ENCODE data around the gene TCF4. TPM values are rescaled to one million over a fixed set of nuclear protein-coding genes. Genes with fewer than 3 reads are reported as not detected.

Gene TCF4
- total RNA-seq, 1 donor from 2014 or later = 115 TPM

- peaks cover 3% of the 10 kb centered on the region for H3K36me3 Mint-ChIP-seq (ENCODE audit: low read depth, unreplicated experiment)
- DNase-seq (ENCODE audit: low read depth) (no peak), FAIRE-seq (no peak)
- no peaks in the 10 kb centered on the region for H3K9me3 Mint-ChIP-seq (ENCODE audit: unreplicated experiment)
- Histone ChIP-seq H3K27ac (ENCODE audit: low read depth, low read length) (no peak overlapping the region), H3K36me3 (ENCODE audit: insufficient read depth, low read length) (no peaks in the 10 kb centered on the region), H4K20me1 (ENCODE audit: insufficient read depth, low read length) (no peaks in the 10 kb centered on the region), H3K79me2 (ENCODE audit: insufficient read depth, low read length) (peaks cover 13% of the 10 kb centered on the region), H3K9me3 (ENCODE audit: insufficient read depth, low read depth, low read length) (no peaks in the 10 kb centered on the region), H3K4me1 (ENCODE audit: insufficient read depth, low read length) (peaks cover 15% of the 10 kb centered on the region), H2AFZ (ENCODE audit: low read depth, low read length) (no peak overlapping the region), H3K4me3 (ENCODE audit: insufficient read depth, low read depth, low read length) (no peak overlapping the region), H3K9ac (ENCODE audit: low read length) (no peak overlapping the region), H3K4me2 (ENCODE audit: low read length) (no peak overlapping the region), H3K27me3 (ENCODE audit: insufficient read depth, low read length) (no peaks in the 10 kb centered on the region)
- peaks cover 11% of the 10 kb centered on the region for H3K4me1 Mint-ChIP-seq (ENCODE audit: low read depth, unreplicated experiment)
- H3K27ac Mint-ChIP-seq (ENCODE audit: unreplicated experiment) = no peak overlapping the region
- TF ChIP-seq CTCF (IDR thresholded peaks at IDR 0.05; ENCODE audit: insufficient read depth, low read depth, low read length) (no peak), EZH2 (IDR thresholded peaks at IDR 0.05; ENCODE audit: insufficient read depth, low read length) (no peak)
- no peaks in the 10 kb centered on the region for H3K27me3 Mint-ChIP-seq (ENCODE audit: low read depth, unreplicated experiment)
- H3K4me3 Mint-ChIP-seq (ENCODE audit: unreplicated experiment) = no peak overlapping the region
Observed at GRCh38 chr18:55340998-55341397, 247.0 kb downstream of the TCF4 start.

GRCh38 chr18:55339990-55340389 lies 248.0 kb downstream of the TCF4 start:
- FAIRE-seq (no peak), DNase-seq (ENCODE audit: low read depth) (no peak)
- no peaks in the 10 kb centered on the region for H3K9me3 Mint-ChIP-seq (ENCODE audit: unreplicated experiment)
- no peak for TF ChIP-seq EZH2 (IDR thresholded peaks at IDR 0.05; ENCODE audit: insufficient read depth, low read length)
- TF ChIP-seq CTCF (IDR thresholded peaks at IDR 0.05; ENCODE audit: insufficient read depth, low read depth, low read length) = no peak
- H3K27me3 Mint-ChIP-seq (ENCODE audit: low read depth, unreplicated experiment) = no peaks in the 10 kb centered on the region
- Histone ChIP-seq H3K9ac (ENCODE audit: low read length) (no peak overlapping the region), H3K27ac (ENCODE audit: low read depth, low read length) (no peak overlapping the region), H3K4me3 (ENCODE audit: insufficient read depth, low read depth, low read length) (no peak overlapping the region), H3K36me3 (ENCODE audit: insufficient read depth, low read length) (no peaks in the 10 kb centered on the region), H2AFZ (ENCODE audit: low read depth, low read length) (no peak overlapping the region), H3K9me3 (ENCODE audit: insufficient read depth, low read depth, low read length) (no peaks in the 10 kb centered on the region), H4K20me1 (ENCODE audit: insufficient read depth, low read length) (no peaks in the 10 kb centered on the region), H3K4me1 (ENCODE audit: insufficient read depth, low read length) (peaks cover 15% of the 10 kb centered on the region), H3K27me3 (ENCODE audit: insufficient read depth, low read length) (no peaks in the 10 kb centered on the region), H3K4me2 (ENCODE audit: low read length) (no peak overlapping the region), H3K79me2 (ENCODE audit: insufficient read depth, low read length) (peaks cover 13% of the 10 kb centered on the region)
- H3K4me3 Mint-ChIP-seq (ENCODE audit: unreplicated experiment) = no peak overlapping the region
- peaks cover 11% of the 10 kb centered on the region for H3K4me1 Mint-ChIP-seq (ENCODE audit: low read depth, unreplicated experiment)
- H3K36me3 Mint-ChIP-seq (ENCODE audit: low read depth, unreplicated experiment) = peaks cover 3% of the 10 kb centered on the region
- H3K27ac Mint-ChIP-seq (ENCODE audit: unreplicated experiment) = no peak overlapping the region

- no peak overlapping the region for H3K4me3 Mint-ChIP-seq (ENCODE audit: unreplicated experiment)
- Histone ChIP-seq H3K79me2 (ENCODE audit: insufficient read depth, low read length) (peaks cover 13% of the 10 kb centered on the region), H2AFZ (ENCODE audit: low read depth, low read length) (no peak overlapping the region), H3K9ac (ENCODE audit: low read length) (peak overlapping the region; percentile 22), H3K36me3 (ENCODE audit: insufficient read depth, low read length) (no peaks in the 10 kb centered on the region), H3K4me1 (ENCODE audit: insufficient read depth, low read length) (peaks cover 15% of the 10 kb centered on the region), H3K9me3 (ENCODE audit: insufficient read depth, low read depth, low read length) (no peaks in the 10 kb centered on the region), H4K20me1 (ENCODE audit: insufficient read depth, low read length) (no peaks in the 10 kb centered on the region), H3K4me3 (ENCODE audit: insufficient read depth, low read depth, low read length) (no peak overlapping the region), H3K4me2 (ENCODE audit: low read length) (peak overlapping the region; percentile 58), H3K27ac (ENCODE audit: low read depth, low read length) (no peak overlapping the region), H3K27me3 (ENCODE audit: insufficient read depth, low read length) (no peaks in the 10 kb centered on the region)
- H3K27ac Mint-ChIP-seq (ENCODE audit: unreplicated experiment) = no peak overlapping the region
- H3K27me3 Mint-ChIP-seq (ENCODE audit: low read depth, unreplicated experiment) = no peaks in the 10 kb centered on the region
- peak; percentile 39 for DNase-seq (ENCODE audit: low read depth)
- peaks cover 11% of the 10 kb centered on the region for H3K4me1 Mint-ChIP-seq (ENCODE audit: low read depth, unreplicated experiment)
- peak; percentile 56 for FAIRE-seq
- peak; percentile 30 for TF ChIP-seq CTCF (IDR thresholded peaks at IDR 0.05; ENCODE audit: insufficient read depth, low read depth, low read length)
- no peak for TF ChIP-seq EZH2 (IDR thresholded peaks at IDR 0.05; ENCODE audit: insufficient read depth, low read length)
- H3K36me3 Mint-ChIP-seq (ENCODE audit: low read depth, unreplicated experiment) = peaks cover 3% of the 10 kb centered on the region
- no peaks in the 10 kb centered on the region for H3K9me3 Mint-ChIP-seq (ENCODE audit: unreplicated experiment)
Observed at GRCh38 chr18:55338978-55339650, 248.9 kb downstream of the TCF4 start.
